Cerebellar nuclear complex (tissue), 1 donor: ENCODE measurements around the gene CACNA2D1.

Experiments used
- DNase-seq, 2 experiments: peaks; one replicate each; lab custom pipeline; 2025; lab: John Stamatoyannopoulos, UW

The CACNA2D1 gene

GRCh38 chr7:82443547-82444219 is at the start of gene CACNA2D1:
TSS of gene CACNA2D1 (minus strand) at chr7:82443777.
- peak in 1 of 2 experiments; percentile 51 for DNase-seq

DNA sequence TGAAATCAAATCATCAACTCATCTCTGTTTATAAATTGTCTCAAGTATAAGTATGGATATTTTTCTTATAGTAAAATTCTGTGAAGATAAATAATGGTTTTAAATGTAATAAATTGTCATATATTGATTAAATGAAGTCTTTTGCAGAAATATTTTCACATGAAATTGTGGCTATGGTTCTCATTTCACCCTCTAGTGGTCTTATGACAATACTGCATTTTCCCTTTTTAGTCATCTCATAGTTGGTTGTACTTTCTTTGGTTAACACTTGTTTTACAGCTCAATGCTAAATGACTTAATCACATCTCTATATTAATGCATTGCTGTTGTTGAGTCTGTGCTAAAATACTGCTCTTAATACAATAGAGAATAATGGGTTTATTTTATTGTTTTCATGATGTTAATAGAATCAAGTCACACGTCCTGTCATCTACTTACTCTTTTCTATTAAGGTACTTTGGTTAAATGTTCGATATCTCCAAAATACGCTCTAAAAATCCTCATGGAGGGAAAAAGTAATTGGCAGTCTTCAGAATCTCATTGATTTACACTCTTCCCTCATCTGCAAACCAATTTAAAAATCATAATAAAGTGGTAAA is 38.0 kb upstream of the CACNA2D1 start:
- no peak for DNase-seq

DNA sequence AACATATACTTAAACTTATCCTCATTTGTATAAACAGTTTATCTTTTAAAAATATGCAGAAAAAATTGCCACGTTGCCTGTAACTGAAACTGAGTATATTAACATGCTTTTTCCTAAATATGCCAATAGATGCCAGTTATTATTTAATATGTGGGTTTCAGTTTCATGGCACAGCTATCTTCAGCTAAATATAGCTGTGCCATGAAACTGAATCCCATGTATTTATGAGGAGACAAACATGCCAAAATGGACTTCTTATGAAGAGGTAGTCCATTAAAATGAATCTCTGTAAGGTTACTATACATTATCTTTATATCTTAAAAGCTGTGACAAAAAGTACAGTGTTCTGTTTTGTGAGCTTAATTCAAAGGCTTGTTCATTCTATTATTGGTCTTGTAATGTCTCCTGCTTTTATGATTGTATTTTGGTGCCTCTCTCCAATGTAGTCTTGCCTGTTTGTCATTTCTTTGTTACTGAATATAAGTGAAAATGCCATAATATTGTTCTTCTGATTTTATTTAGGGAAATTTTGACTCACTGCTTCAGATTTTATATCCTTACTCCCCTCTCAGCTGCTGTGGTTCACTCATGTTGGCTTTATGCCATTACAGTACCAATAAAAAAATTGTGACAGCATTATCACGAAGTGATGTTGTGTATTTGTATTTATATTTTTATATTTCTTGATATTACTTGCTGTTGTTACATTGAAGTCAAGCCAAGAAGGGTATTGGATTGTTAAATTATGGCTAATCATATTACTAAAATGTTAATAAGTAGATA is 34.3 kb upstream of the CACNA2D1 start:
- DNase-seq, result no peak

DNA sequence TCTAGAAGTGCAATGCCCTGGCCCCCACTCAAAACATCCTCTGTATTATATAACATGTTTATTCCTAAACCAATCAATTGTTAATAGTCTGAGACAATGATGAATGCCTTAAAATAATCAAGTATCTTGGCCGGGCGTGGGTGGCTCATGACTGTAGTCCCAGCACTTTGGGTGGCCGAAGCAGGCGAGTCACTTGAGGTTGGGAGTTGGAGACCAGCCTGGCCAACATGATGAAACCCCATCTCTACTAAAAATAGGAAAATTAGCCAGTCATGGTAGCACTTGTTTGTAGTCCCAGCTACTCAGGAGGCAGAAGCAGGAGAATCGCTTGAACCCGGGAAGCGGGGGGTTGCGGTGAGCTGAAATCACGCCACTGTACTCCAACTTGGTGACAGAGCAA is 29.4 kb upstream of the CACNA2D1 start:
- DNase-seq, result no peak

DNA sequence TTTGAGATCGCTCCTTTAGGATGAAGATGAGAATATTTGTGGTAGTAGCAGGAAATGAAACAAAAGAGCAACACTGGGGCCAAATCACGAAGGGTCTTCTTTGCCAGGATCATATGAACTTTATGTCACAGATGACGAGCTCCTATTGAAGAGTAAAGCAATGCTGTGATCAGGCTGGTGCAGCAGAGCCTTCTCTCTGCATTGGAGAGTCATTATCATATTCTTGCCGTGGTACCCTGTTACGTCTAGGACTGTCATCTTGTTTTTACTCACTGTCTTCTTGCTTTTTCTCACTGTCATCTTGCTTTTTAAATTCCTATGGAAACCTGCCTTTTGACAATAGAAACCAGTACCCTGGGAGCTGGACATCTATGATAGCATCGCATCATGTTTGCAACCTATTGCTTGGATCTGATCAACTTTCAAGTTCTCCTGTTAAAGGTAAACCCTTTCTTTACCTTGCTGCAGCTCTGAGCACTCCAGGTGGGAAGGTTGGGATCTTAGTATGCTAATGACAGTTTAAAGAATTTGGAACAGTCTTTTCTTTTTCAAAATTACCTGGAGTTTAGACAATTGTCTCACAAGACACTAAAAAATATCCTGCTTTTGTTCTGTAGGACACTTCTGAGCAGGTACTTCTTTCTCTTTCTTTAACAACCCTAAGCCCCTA is 27.9 kb upstream of the CACNA2D1 start:
- no peak for DNase-seq

- DNase-seq, result no peak
Observed at GRCh38 chr7:82469207-82469606, 25.6 kb upstream of the CACNA2D1 start.

DNA sequence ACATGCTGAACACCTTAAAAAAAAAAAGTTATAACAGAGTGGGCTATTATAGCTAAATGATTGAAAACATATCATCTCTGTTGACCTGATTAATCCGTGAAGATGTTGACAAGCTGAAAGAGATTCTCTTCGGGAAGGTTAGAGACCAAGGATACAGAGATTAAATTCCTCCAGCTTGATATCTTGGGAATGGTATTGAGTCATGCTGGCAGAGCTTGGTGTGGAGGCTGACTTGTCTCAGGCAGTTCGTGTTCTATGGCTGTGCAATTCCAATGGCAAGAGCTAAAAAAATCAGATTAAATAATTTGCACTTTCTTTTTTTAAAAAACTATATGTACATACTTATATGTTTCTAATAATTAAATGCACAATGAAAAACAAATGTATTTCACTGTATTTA is 24.9 kb upstream of the CACNA2D1 start:
- DNase-seq, result no peak

DNA sequence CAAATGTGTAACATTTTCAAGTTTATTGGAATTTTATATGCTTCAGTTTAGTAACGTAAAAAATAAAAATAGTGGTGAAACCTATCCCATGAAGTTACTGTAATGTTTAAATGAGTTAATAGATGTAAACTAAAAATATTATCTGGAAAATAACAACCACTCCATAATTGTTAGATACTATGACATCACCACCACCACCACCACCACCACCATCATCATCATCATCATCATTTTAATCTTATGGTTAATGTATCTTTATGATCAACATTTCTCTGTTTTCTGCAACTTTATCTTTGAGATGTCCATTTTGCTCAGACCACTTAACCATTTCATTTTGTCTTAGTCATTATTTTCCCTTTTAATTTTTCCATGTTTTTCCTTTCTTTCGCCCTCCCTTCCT is 23.4 kb upstream of the CACNA2D1 start:
- DNase-seq, result no peak

GRCh38 chr7:82464372-82464771 is 20.8 kb upstream of the CACNA2D1 start:
- no peak for DNase-seq

DNA sequence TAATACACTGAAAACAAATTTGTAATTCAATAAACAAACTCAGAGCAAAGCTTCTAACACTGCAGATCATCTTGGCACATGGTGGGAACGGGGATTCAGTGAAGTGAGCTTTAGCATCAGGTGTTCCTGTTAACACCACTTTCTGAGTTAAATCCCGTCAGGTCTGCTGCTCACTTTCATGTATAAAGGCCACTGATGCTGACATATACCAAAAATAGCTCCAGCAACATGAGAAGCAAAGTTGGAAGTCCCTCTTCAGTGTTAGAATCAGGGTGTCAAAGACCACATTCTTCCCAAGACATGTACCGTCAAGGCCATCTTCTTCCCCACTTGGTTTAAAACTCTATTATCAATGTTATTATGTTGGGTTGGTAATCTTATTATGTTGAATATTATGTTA is 11.7 kb upstream of the CACNA2D1 start:
- DNase-seq, result no peak

- DNase-seq, result no peak
Observed at GRCh38 chr7:82450759-82451158, 7.2 kb upstream of the CACNA2D1 start.

GRCh38 chr7:82449910-82450309 is 6.3 kb upstream of the CACNA2D1 start:
- no peak for DNase-seq

- no peak for DNase-seq
Observed at GRCh38 chr7:82446897-82447296, 3.3 kb upstream of the CACNA2D1 start.

DNA sequence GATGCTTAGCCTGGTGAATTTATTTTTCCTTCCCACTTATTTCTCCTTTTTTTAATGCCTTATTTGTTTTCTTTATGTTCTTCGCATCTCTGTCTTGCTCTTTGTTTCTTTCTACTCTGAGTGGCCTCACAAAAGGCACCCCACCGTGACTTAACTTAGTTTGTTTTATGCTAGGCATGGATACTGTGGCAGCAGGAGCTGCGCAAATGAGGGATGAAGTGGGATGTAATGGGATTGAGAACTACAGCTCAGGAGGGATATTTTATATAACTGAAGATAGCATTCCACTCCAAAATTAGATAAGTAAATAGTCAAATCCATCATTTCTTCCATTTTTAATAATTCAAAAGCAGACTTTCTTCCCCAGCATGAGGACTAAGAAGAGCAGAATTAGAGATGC is 1.7 kb upstream of the CACNA2D1 start:
- no peak for DNase-seq

- DNase-seq, result peak in 1 of 2 experiments; percentile 53
Observed at GRCh38 chr7:82444220-82444909, 788 bp upstream of the CACNA2D1 start.

- DNase-seq, result no peak
Observed at GRCh38 chr7:82443036-82443546, 486 bp downstream of the CACNA2D1 start.

GRCh38 chr7:82442492-82443035 is 1.0 kb downstream of the CACNA2D1 start:
- DNase-seq, result no peak

DNA sequence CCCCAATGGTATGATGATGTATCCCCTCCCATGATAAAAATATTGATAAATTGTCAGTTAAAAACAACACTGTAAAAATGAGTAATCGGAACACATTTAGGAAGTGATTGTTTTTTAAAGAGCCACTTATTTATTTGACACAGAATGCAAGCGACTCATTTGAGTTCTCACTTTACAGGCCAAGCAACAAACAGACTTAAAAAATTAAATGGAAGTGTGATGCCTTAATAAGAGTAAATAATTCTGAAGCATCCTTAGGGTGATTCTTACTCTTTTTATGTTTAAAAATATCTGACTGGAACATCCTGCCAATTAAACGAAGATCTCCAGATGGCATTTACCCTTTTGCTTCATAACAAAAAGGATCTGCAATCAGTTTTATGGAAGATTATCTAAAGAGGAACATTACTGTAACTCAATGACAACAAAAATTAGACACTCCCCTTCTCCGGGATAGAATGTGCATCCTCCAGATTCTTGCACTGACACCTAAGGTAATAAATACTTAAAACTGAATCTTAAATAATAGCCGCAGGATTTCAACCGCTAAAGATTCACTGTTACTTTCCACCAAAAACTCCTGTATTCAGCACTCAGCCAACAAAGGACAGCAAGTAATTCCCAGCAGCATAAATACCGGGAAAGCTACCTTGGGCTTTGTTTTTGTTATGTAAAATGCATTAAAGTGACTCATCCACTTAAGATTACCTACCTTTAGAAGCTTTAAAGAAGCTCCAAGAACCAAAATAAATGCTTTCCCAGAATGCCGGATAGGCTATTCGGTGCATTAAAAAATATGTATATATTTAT is 1.7 kb downstream of the CACNA2D1 start:
- no peak for DNase-seq

- DNase-seq, result no peak
Observed at GRCh38 chr7:82438521-82438920, 5.1 kb downstream of the CACNA2D1 start.

GRCh38 chr7:82435769-82436168 is 7.8 kb downstream of the CACNA2D1 start:
- DNase-seq, result no peak
